Measurements from ENCODE around the gene WWOX. TPM values are rescaled to one million over a fixed set of nuclear protein-coding genes. Genes with fewer than 3 reads are reported as not detected.

Gene WWOX
- total RNA-seq, 2 donors from 2014 or later = 30.0 to 35.4 TPM

GRCh38 chr16:78693496-78693895, 594.0 kb downstream of the WWOX start:
- H3K36me3 Mint-ChIP-seq (ENCODE audit: low read depth) = peaks cover 2% of the 10 kb centered on the region
- Histone ChIP-seq H3K4me3 (ENCODE audit: low read length) (no peak overlapping the region), H3K9me3 (ENCODE audit: control insufficient read depth, low read length) (no peaks in the 10 kb centered on the region), H3K27me3 (ENCODE audit: control insufficient read depth, insufficient read depth, low read length, poor library complexity, severe bottlenecking) (no peaks in the 10 kb centered on the region), H3K27ac (ENCODE audit: low read depth, low read length) (no peak overlapping the region), H3K9ac (ENCODE audit: extremely low read depth, low read length, poor library complexity, severe bottlenecking) (no peak overlapping the region), H3K4me1 (ENCODE audit: control insufficient read depth, insufficient read depth, low read length) (no peaks in the 10 kb centered on the region), H3K36me3 (ENCODE audit: control insufficient read depth, insufficient read depth, low read length) (no peaks in the 10 kb centered on the region)
- H3K9me3 Mint-ChIP-seq = peaks cover 4% of the 10 kb centered on the region
- H3K4me3 Mint-ChIP-seq = no peak overlapping the region
- H3K27me3 Mint-ChIP-seq (ENCODE audit: insufficient read depth) = peaks cover 2% of the 10 kb centered on the region
- no peak overlapping the region for H3K27ac Mint-ChIP-seq
- WGBS, 2 experiments (ENCODE audit: insufficient coverage in 1 of 2, insufficient read length in 1 of 2) = 93% methylated on average over 5 of the region's 5 CpGs; no CpG with 5 or more reads in 1 of the 2 experiments
- TF ChIP-seq, protein P1, sequence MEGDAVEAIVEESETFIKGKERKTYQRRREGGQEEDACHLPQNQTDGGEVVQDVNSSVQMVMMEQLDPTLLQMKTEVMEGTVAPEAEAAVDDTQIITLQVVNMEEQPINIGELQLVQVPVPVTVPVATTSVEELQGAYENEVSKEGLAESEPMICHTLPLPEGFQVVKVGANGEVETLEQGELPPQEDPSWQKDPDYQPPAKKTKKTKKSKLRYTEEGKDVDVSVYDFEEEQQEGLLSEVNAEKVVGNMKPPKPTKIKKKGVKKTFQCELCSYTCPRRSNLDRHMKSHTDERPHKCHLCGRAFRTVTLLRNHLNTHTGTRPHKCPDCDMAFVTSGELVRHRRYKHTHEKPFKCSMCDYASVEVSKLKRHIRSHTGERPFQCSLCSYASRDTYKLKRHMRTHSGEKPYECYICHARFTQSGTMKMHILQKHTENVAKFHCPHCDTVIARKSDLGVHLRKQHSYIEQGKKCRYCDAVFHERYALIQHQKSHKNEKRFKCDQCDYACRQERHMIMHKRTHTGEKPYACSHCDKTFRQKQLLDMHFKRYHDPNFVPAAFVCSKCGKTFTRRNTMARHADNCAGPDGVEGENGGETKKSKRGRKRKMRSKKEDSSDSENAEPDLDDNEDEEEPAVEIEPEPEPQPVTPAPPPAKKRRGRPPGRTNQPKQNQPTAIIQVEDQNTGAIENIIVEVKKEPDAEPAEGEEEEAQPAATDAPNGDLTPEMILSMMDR (conservative IDR thresholded peaks at IDR 0.05) = no peak
- no peak for DNase-seq
- H3K4me1 Mint-ChIP-seq = no peaks in the 10 kb centered on the region

DNA sequence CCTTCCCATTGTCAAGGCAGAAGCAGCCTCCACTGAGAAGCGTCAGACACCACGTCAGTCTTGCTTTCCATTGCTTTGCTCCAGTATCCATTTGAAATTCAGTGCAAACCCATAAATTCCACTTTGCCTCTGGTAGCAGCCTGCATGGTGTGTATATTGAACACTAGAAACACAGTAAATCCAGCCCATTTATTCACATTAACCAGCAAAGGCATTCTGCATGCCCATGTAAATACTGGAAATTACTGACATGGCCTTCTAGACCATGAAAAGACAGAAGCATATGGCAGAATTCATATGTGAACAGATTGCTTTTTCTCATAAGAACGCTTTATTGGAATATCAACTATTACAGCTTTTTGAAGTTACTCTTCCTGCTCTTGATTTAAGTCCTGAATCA, 595.0 kb downstream of the WWOX start:
- Histone ChIP-seq H3K4me3 (ENCODE audit: low read length) (no peak overlapping the region), H3K9me3 (ENCODE audit: control insufficient read depth, low read length) (no peaks in the 10 kb centered on the region), H3K27ac (ENCODE audit: low read depth, low read length) (no peak overlapping the region), H3K27me3 (ENCODE audit: control insufficient read depth, insufficient read depth, low read length, poor library complexity, severe bottlenecking) (no peaks in the 10 kb centered on the region), H3K36me3 (ENCODE audit: control insufficient read depth, insufficient read depth, low read length) (no peaks in the 10 kb centered on the region), H3K9ac (ENCODE audit: extremely low read depth, low read length, poor library complexity, severe bottlenecking) (no peak overlapping the region), H3K4me1 (ENCODE audit: control insufficient read depth, insufficient read depth, low read length) (no peaks in the 10 kb centered on the region)
- no peaks in the 10 kb centered on the region for H3K4me1 Mint-ChIP-seq
- DNase-seq = no peak
- TF ChIP-seq, protein P1 (conservative IDR thresholded peaks at IDR 0.05) = no peak
- WGBS, 2 experiments (ENCODE audit: insufficient coverage in 1 of 2, insufficient read length in 1 of 2) = 89 to 100% methylated on average over 2 to 3 of the region's 3 CpGs
- H3K27ac Mint-ChIP-seq = no peak overlapping the region
- H3K36me3 Mint-ChIP-seq (ENCODE audit: low read depth) = peaks cover 2% of the 10 kb centered on the region
- H3K27me3 Mint-ChIP-seq (ENCODE audit: insufficient read depth) = peaks cover 2% of the 10 kb centered on the region
- no peak overlapping the region for H3K4me3 Mint-ChIP-seq
- H3K9me3 Mint-ChIP-seq = peaks cover 4% of the 10 kb centered on the region

DNA sequence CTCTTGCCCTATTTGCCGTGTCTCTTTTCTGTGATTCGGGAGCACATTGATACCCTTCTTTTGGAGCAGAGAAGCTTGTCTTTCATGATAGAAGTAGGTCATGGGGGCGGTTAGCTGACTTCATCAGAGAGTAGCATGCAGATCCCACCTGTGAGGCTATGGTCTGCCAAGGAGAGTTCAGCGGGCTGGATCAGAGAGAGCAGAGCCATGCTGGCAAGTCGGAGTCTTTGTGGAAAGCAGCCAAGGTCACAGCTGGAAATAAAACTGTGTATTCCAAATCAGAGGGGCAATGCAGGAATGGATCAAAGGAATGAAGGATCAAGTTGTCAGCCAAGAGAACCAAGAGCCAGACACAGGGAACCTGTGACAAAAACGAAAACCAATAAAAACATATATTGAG, 595.9 kb downstream of the WWOX start:
- H3K9ac ChIP-seq (ENCODE audit: extremely low read depth, low read length, poor library complexity, severe bottlenecking) = no peak overlapping the region
- H3K27ac ChIP-seq (ENCODE audit: low read depth, low read length) = no peak overlapping the region
- no peaks in the 10 kb centered on the region for H3K4me1 ChIP-seq (ENCODE audit: control insufficient read depth, insufficient read depth, low read length)
- no peaks in the 10 kb centered on the region for H3K27me3 ChIP-seq (ENCODE audit: control insufficient read depth, insufficient read depth, low read length, poor library complexity, severe bottlenecking)
- TF ChIP-seq, protein P1 (conservative IDR thresholded peaks at IDR 0.05) = no peak
- DNase-seq = no peak
- Mint-ChIP-seq H3K36me3 (ENCODE audit: low read depth) (peaks cover 2% of the 10 kb centered on the region), H3K9me3 (peaks cover 4% of the 10 kb centered on the region), H3K4me3 (no peak overlapping the region), H3K27me3 (ENCODE audit: insufficient read depth) (peaks cover 2% of the 10 kb centered on the region), H3K27ac (no peak overlapping the region), H3K4me1 (no peaks in the 10 kb centered on the region)
- WGBS, 2 experiments (ENCODE audit: insufficient coverage in 1 of 2, insufficient read length in 1 of 2) = 93 to 94% methylated on average over 5 to 6 of the region's 6 CpGs
- H3K4me3 ChIP-seq (ENCODE audit: low read length) = no peak overlapping the region
- no peaks in the 10 kb centered on the region for H3K36me3 ChIP-seq (ENCODE audit: control insufficient read depth, insufficient read depth, low read length)
- H3K9me3 ChIP-seq (ENCODE audit: control insufficient read depth, low read length) = no peaks in the 10 kb centered on the region

Data from endodermal cell (in vitro differentiated cells).